ENCODE results near the gene IL1RAPL1. TPM values are rescaled to one million over a fixed set of nuclear protein-coding genes. Genes with fewer than 3 reads are reported as not detected.

Gene IL1RAPL1
- total and polyA plus RNA-seq, 9 of the 15 experiments (the other 6 are each of a cell fraction or from before 2014, with no cell fraction given), result 0.04 to 0.07 (median 0.04) TPM; not detected in 6

- TF ChIP-seq SMARCA5 (IDR thresholded peaks at IDR 0.05) (no peak), ADNP (tag; IDR thresholded peaks at IDR 0.05) (no peak), ZNF232 (CRISPR knock-in tag; IDR thresholded peaks at IDR 0.05) (no peak), E4F1 (CRISPR knock-in tag; IDR thresholded peaks at IDR 0.05; ENCODE audit: borderline replicate concordance) (no peak), SRSF3 (IDR thresholded peaks at IDR 0.05; ENCODE audit: insufficient read depth, low read length) (no peak), RBM25 (IDR thresholded peaks at IDR 0.05; ENCODE audit: low read depth, low read length, severe bottlenecking) (no peak), ZNF512 (tag; IDR thresholded peaks at IDR 0.05) (no peak), HMG20A (CRISPR knock-in tag; conservative IDR thresholded peaks at IDR 0.05) (no peak), ELK3 (CRISPR knock-in tag; IDR thresholded peaks at IDR 0.05) (no peak), CEBPB (tag; IDR thresholded peaks at IDR 0.05) (no peak)
These were observed 44.5 kb upstream of the IL1RAPL1 start (continued) for GRCh38 chrX:28542791-28543190.

All from K562 (cell line).